ENCODE measurements around the gene NKRF.

The NKRF gene

GRCh38 chrX:119635799-119636198, 29.6 kb upstream of the NKRF start:
- no peak for TF ChIP-seq JUND (IDR thresholded peaks at IDR 0.05; ENCODE audit: low read depth)
- in situ Hi-C loops (cut with HindIII; ENCODE audit: low pct_unique_long_range_greater_than_20kb, low sequenced_read_pairs) = no loop called here
- no peak for DNase-seq (ENCODE audit: low read depth in 1 of 2, low spot score in 1 of 2)

- in situ Hi-C loops (cut with HindIII; ENCODE audit: low pct_unique_long_range_greater_than_20kb, low sequenced_read_pairs) = no loop called here
- no peak for TF ChIP-seq JUND (IDR thresholded peaks at IDR 0.05; ENCODE audit: low read depth)
Observed at GRCh38 chrX:119635179-119635578, 29.0 kb upstream of the NKRF start.

GRCh38 chrX:119625843-119626242, 19.6 kb upstream of the NKRF start:
- in situ Hi-C loops (cut with HindIII; ENCODE audit: low pct_unique_long_range_greater_than_20kb, low sequenced_read_pairs) = no loop called here
- DNase-seq (ENCODE audit: low read depth in 1 of 2, low spot score in 1 of 2) = no peak
- TF ChIP-seq JUND (IDR thresholded peaks at IDR 0.05; ENCODE audit: low read depth) = no peak

More at GRCh38 chrX:119635179-119635578, 29.0 kb upstream of the NKRF start:
- no peak for DNase-seq (ENCODE audit: low read depth in 1 of 2, low spot score in 1 of 2)

GRCh38 chrX:119624951-119625668, 18.9 kb upstream of the NKRF start:
- in situ Hi-C loops (cut with HindIII; ENCODE audit: low pct_unique_long_range_greater_than_20kb, low sequenced_read_pairs) = no loop called here
- DNase-seq (ENCODE audit: low read depth in 1 of 2, low spot score in 1 of 2) = no peak
- TF ChIP-seq JUND (IDR thresholded peaks at IDR 0.05; ENCODE audit: low read depth) = no peak

GRCh38 chrX:119624417-119624816, 18.2 kb upstream of the NKRF start:
- in situ Hi-C loops (cut with HindIII; ENCODE audit: low pct_unique_long_range_greater_than_20kb, low sequenced_read_pairs) = no loop called here
- no peak for TF ChIP-seq JUND (IDR thresholded peaks at IDR 0.05; ENCODE audit: low read depth)
- no peak for DNase-seq (ENCODE audit: low read depth in 1 of 2, low spot score in 1 of 2)

- in situ Hi-C loops (cut with HindIII; ENCODE audit: low pct_unique_long_range_greater_than_20kb, low sequenced_read_pairs) = no loop called here
- TF ChIP-seq JUND (IDR thresholded peaks at IDR 0.05; ENCODE audit: low read depth) = no peak
- no peak for DNase-seq (ENCODE audit: low read depth in 1 of 2, low spot score in 1 of 2)
Observed at GRCh38 chrX:119622356-119623232, 16.4 kb upstream of the NKRF start.

- in situ Hi-C loops (cut with HindIII; ENCODE audit: low pct_unique_long_range_greater_than_20kb, low sequenced_read_pairs) = no loop called here
- DNase-seq (ENCODE audit: low read depth in 1 of 2, low spot score in 1 of 2) = no peak
- no peak for TF ChIP-seq JUND (IDR thresholded peaks at IDR 0.05; ENCODE audit: low read depth)
Observed at GRCh38 chrX:119618439-119618838, 12.2 kb upstream of the NKRF start.

- DNase-seq (ENCODE audit: low read depth in 1 of 2, low spot score in 1 of 2) = no peak
- in situ Hi-C loops (cut with HindIII; ENCODE audit: low pct_unique_long_range_greater_than_20kb, low sequenced_read_pairs) = no loop called here
- TF ChIP-seq JUND (IDR thresholded peaks at IDR 0.05; ENCODE audit: low read depth) = no peak
Observed at GRCh38 chrX:119617517-119618164, 11.4 kb upstream of the NKRF start.

GRCh38 chrX:119614776-119615175, 8.6 kb upstream of the NKRF start:
- no peak for DNase-seq (ENCODE audit: low read depth in 1 of 2, low spot score in 1 of 2)
- in situ Hi-C loops (cut with HindIII; ENCODE audit: low pct_unique_long_range_greater_than_20kb, low sequenced_read_pairs) = no loop called here
- TF ChIP-seq JUND (IDR thresholded peaks at IDR 0.05; ENCODE audit: low read depth) = no peak

- in situ Hi-C loops (cut with HindIII; ENCODE audit: low pct_unique_long_range_greater_than_20kb, low sequenced_read_pairs) = no loop called here
- DNase-seq (ENCODE audit: low read depth in 1 of 2, low spot score in 1 of 2) = no peak
- no peak for TF ChIP-seq JUND (IDR thresholded peaks at IDR 0.05; ENCODE audit: low read depth)
Observed at GRCh38 chrX:119607018-119607389, 780 bp upstream of the NKRF start.

- TF ChIP-seq JUND (IDR thresholded peaks at IDR 0.05; ENCODE audit: low read depth) = no peak
- no peak for DNase-seq (ENCODE audit: low read depth in 1 of 2, low spot score in 1 of 2)
- in situ Hi-C loops (cut with HindIII; ENCODE audit: low pct_unique_long_range_greater_than_20kb, low sequenced_read_pairs) = no loop called here
Observed at GRCh38 chrX:119605464-119606279, 552 bp downstream of the NKRF start.

GRCh38 chrX:119604766-119605463, 1.3 kb downstream of the NKRF start:
- in situ Hi-C loops (cut with HindIII; ENCODE audit: low pct_unique_long_range_greater_than_20kb, low sequenced_read_pairs) = no loop called here
- TF ChIP-seq JUND (IDR thresholded peaks at IDR 0.05; ENCODE audit: low read depth) = no peak
- DNase-seq (ENCODE audit: low read depth in 1 of 2, low spot score in 1 of 2) = no peak

All from T47D (cell line).